Right lobe of liver (tissue), 6 donors: ENCODE results near the gene ZMIZ1. TPM values are rescaled to one million over a fixed set of nuclear protein-coding genes. Genes with fewer than 3 reads are reported as not detected.

Source experiments
- ATAC-seq, 4 donors: fragments of 200-7000 bp; cut with Tn5 transposase; one replicate each; pipeline ENCODE4 v1.9.1; 2020; ENCODE audit warnings: mild to moderate bottlenecking in 4 of 4, moderate library complexity in 4 of 4
- DNase-seq, 3 donors: peaks; one replicate each; pipeline ENCODE4 v3.0.0-alpha.2; 2020
- H3K27ac ChIP-seq, 3 donors: fragments of 200-600 bp; one replicate each; pipeline ENCODE4 v1.8.0; 2022
- H3K27me3 ChIP-seq, 2 donors: fragments of 200-600 bp; one replicate each; pipeline ENCODE4 v1.8.0; 2022
- H3K36me3 ChIP-seq, 4 donors: fragments of 200-600 bp; sonication (generic) in 1 of 4; one replicate each; pipeline versions ENCODE4 v1.5.1 to v1.8.0; 2017 to 2022; ENCODE audit warnings: control low read depth in 1 of 4
- H3K4me1 ChIP-seq, 4 donors: fragments of 200-600 bp; sonication (generic) in 1 of 4; one replicate each; pipeline versions ENCODE4 v1.5.1 to v1.8.0; 2017 to 2022; ENCODE audit warnings: control low read depth in 1 of 4
- H3K4me3 ChIP-seq, 3 donors: fragments of 200-600 bp; one replicate each; pipeline ENCODE4 v1.8.0; 2022
- H3K9me3 ChIP-seq, 4 donors: fragments of 200-600 bp; sonication (generic) in 1 of 4; one replicate each; pipeline versions ENCODE4 v1.5.1 to v1.8.0; 2017 to 2022; ENCODE audit warnings: control low read depth in 1 of 4
- CTCF ChIP-seq, 4 donors: fragments of 200-600 bp in 3 of 4; fragments of 450-650 bp in 1 of 4; IDR thresholded peaks; one replicate each; pipeline versions ENCODE4 v1.5.1 to v1.8.0; 2016 to 2022; ENCODE audit warnings: antibody characterized with exemption in 4 of 4, mild to moderate bottlenecking in 2 of 4
- POLR2A ChIP-seq: fragments of 450-650 bp; IDR thresholded peaks from one replicate; pipeline ENCODE4 v1.6.1; 2017; ENCODE audit warnings: antibody characterized with exemption, mild to moderate bottlenecking
- WGBS: methylation state at CpG from one replicate; pipeline ENCODE4 v1.1.6; 2018; ENCODE audit warnings: low coverage, low lambda C conversion rate; ENCODE audit not compliant: insufficient coverage; ENCODE audit errors: missing lambda C conversion rate; 5-methylcytosine and 5-hydroxymethylcytosine counted together
- intact Hi-C, 2 donors: fragments of 100-400 bp; cut with DNase I; formaldehyde crosslinking; loops; one replicate each; pipeline versions ENCODE4 v1.11.2 to v1.14.1; 2022
- total RNA-seq, 6 experiments: library from RNA; depleted of rRNA in 2 of 6; stranded (reverse); fragments of >200 nt in 2 of 6; fragmentation: NEBNext Ultra II Directional in 3 of 6; extraction: Animal tissue kit (Norgen Biotek cat#: 25700) in 3 of 6; gene quantifications; one replicate each; pipeline versions ENCODE4 v1.1.0 to v1.2.4, GENCODE V29; 2016 to 2023
- donor health status: DM: no; HTN: yes; CAD: no.
- donor health status: DM: no; HTN: no; CAD: no.
- donor health status: DM: no; HTN: no; CAD: no.
- donor health status: DM: no; HTN: yes; CAD: no.
- donor health status: DM: no; HTN: yes; CAD: no.

Gene ZMIZ1
- total RNA-seq, 6 experiments from 2014 or later, result 9.9 to 22.8 (median 12.3) TPM

- TF ChIP-seq CTCF (IDR thresholded peaks at IDR 0.05), result no peak
- no peak for TF ChIP-seq POLR2A
- ATAC-seq (no peak), DNase-seq (peak in 1 of 3 donors; percentile 46)
- Histone ChIP-seq H3K27me3 (no peaks in the 10 kb centered on the region), H3K4me1 (no peaks in the 10 kb centered on the region), H3K4me3 (no peak overlapping the region), H3K9me3 (no peaks in the 10 kb centered on the region), H3K27ac (no peak overlapping the region), H3K36me3 (peaks cover 5 to 37% (median 24%) of the 10 kb centered on the region in 4 donors)
- 80% methylated on average over 6 of the region's 14 CpGs for WGBS
- intact Hi-C loops, result no loop called here
Measured at GRCh38 chr10:79308969-79309665, 240.4 kb downstream of the ZMIZ1 start.

- TF ChIP-seq CTCF (IDR thresholded peaks at IDR 0.05), result no peak
- TF ChIP-seq POLR2A, result no peak
- Histone ChIP-seq H3K27ac (no peak overlapping the region), H3K4me3 (no peak overlapping the region), H3K36me3 (peaks cover 0 to 32% (median 15%) of the 10 kb centered on the region in 4 donors), H3K27me3 (no peaks in the 10 kb centered on the region), H3K9me3 (no peaks in the 10 kb centered on the region), H3K4me1 (no peaks in the 10 kb centered on the region)
- DNase-seq (peak in 2 of 3 donors; percentile 22 to 49), ATAC-seq (no peak)
- WGBS, result 93% methylated on average over 15 of the region's 29 CpGs
- intact Hi-C loops, result no loop called here
Measured at GRCh38 chr10:79310200-79310865, 241.6 kb downstream of the ZMIZ1 start.

GRCh38 chr10:79310911-79311573 is 242.3 kb downstream of the ZMIZ1 start:
- Histone ChIP-seq H3K27me3 (no peaks in the 10 kb centered on the region), H3K4me3 (no peak overlapping the region), H3K4me1 (no peaks in the 10 kb centered on the region), H3K9me3 (no peaks in the 10 kb centered on the region), H3K27ac (no peak overlapping the region), H3K36me3 (peaks cover 0 to 31% (median 11%) of the 10 kb centered on the region in 4 donors)
- 92% methylated on average over 12 of the region's 26 CpGs for WGBS
- intact Hi-C loops, result no loop called here
- ATAC-seq (no peak), DNase-seq (peak in 2 of 3 donors; percentile 23 to 50)
- TF ChIP-seq POLR2A (no peak), CTCF (IDR thresholded peaks at IDR 0.05) (no peak)

GRCh38 chr10:79311581-79312407 is 243.0 kb downstream of the ZMIZ1 start:
- Histone ChIP-seq H3K4me1 (no peaks in the 10 kb centered on the region), H3K4me3 (no peak overlapping the region), H3K36me3 (peaks cover 0 to 24% (median 10%) of the 10 kb centered on the region in 4 donors), H3K27me3 (no peaks in the 10 kb centered on the region), H3K27ac (no peak overlapping the region), H3K9me3 (no peaks in the 10 kb centered on the region)
- no peak for TF ChIP-seq CTCF (IDR thresholded peaks at IDR 0.05)
- no peak for TF ChIP-seq POLR2A
- 40% methylated on average over 1 of the region's 15 CpGs for WGBS
- no peak for ATAC-seq
- intact Hi-C loops, result no loop called here
- DNase-seq, result peak in 2 of 3 donors; percentile 23 to 37
